RWPE1 (cell line): ENCODE data around the gene CHN2.
A peak's percentile ranks its signal among the peaks of the same experiment; 100 is the strongest.

ENCODE experiments used
- CTCF ChIA-PET: fragments of 350-600 bp; sonication (Branson Sonifier 250); formaldehyde crosslinking; extraction: SDS; loops from one replicate; lab custom pipeline; 2021; lab: Yijun Ruan, JAX
- POLR2A ChIA-PET: fragments of 400-600 bp; formaldehyde crosslinking; extraction: SDS; loops from one replicate; lab custom pipeline; 2020; ENCODE audit warnings: antibody characterized with exemption; ENCODE audit not compliant: low non-redundant PET; lab: Yijun Ruan, JAX
- DNase-seq: peaks from one replicate; pipeline ENCODE4 v3.0.0; 2012; ENCODE audit warnings: low spot score
- H3K27ac ChIP-seq: fragments of 450-650 bp; 2 replicates; pipeline ENCODE4 v1.5.1; 2017
- CTCF ChIP-seq: fragments of 450-650 bp; conservative IDR thresholded peaks from 2 replicates; pipeline ENCODE4 v1.5.1; 2017; ENCODE audit warnings: low read depth, mild to moderate bottlenecking

CHN2 gene

GRCh38 chr7:29332875-29333855, 138.6 kb downstream of the CHN2 start:
- TF ChIP-seq CTCF: no peak
- no peak overlapping the region for H3K27ac ChIP-seq
- no peak for DNase-seq
- ChIA-PET CTCF (interaction anchor here (0.6 to 1.0 kb wide), 2 partner anchors 12 to 25 kb away, joined by 3 to 5 read pairs; no protein-coding TSS in a partner anchor), POLR2A (no interaction called here)

GRCh38 chr7:29335188-29336083, 140.9 kb downstream of the CHN2 start:
- DNase-seq: no peak
- ChIA-PET POLR2A (no interaction called here), CTCF (interaction anchor here (0.6 to 1.1 kb wide), 2 partner anchors 63 to 1639 kb away, joined by 3 to 4 read pairs; no protein-coding TSS in a partner anchor)
- H3K27ac ChIP-seq: no peak overlapping the region
- no peak for TF ChIP-seq CTCF

- H3K27ac ChIP-seq: no peak overlapping the region
- no peak for DNase-seq
- ChIA-PET POLR2A (no interaction called here), CTCF (no interaction called here)
- TF ChIP-seq CTCF: no peak
These were observed 143.1 kb downstream of the CHN2 start for GRCh38 chr7:29337546-29338116.

- DNase-seq: no peak
- no peak overlapping the region for H3K27ac ChIP-seq
- no peak for TF ChIP-seq CTCF
- POLR2A ChIA-PET: no interaction called here
- CTCF ChIA-PET: interaction anchor here (0.5 kb wide), 1 partner anchor 17 kb away, joined by 3 read pairs; no protein-coding TSS in a partner anchor
These were observed 146.1 kb downstream of the CHN2 start for GRCh38 chr7:29340696-29341095.

GRCh38 chr7:29341156-29341555, 146.6 kb downstream of the CHN2 start:
- POLR2A ChIA-PET: no interaction called here
- TF ChIP-seq CTCF: no peak
- CTCF ChIA-PET: no interaction called here
- no peak for DNase-seq
- H3K27ac ChIP-seq: no peak overlapping the region

GRCh38 chr7:29342761-29343160, 148.2 kb downstream of the CHN2 start:
- TF ChIP-seq CTCF: no peak
- POLR2A ChIA-PET: no interaction called here
- CTCF ChIA-PET: no interaction called here
- peak; percentile 48 for DNase-seq
- H3K27ac ChIP-seq: no peak overlapping the region
